Gastrocnemius medialis (tissue), 4 donors: ENCODE results near the gene MAS1.

ENCODE experiments used
- CTCF ChIP-seq, 5 experiments: fragments of 450-650 bp in 3 of 5; fragments of 200-600 bp in 2 of 5; sonication (generic) in 2 of 5; IDR thresholded peaks in 4 of 5; conservative IDR thresholded peaks in 1 of 5; 1 replicate in 4 of 5; 2 replicates in 1 of 5; pipeline ENCODE4 v1.5.1; 2016 to 2019; ENCODE audit warnings: antibody characterized with exemption in 5 of 5, mild to moderate bottlenecking in 3 of 5, moderate library complexity in 3 of 5
- POLR2A ChIP-seq, 2 donors: fragments of 450-650 bp; IDR thresholded peaks; one replicate each; pipeline ENCODE4 v1.6.1; 2017; ENCODE audit warnings: antibody characterized with exemption in 2 of 2, mild to moderate bottlenecking in 2 of 2, moderate library complexity in 2 of 2

GRCh38 chr6:159933077-159933476 is 42.3 kb downstream of the MAS1 start:
- TF ChIP-seq CTCF (IDR thresholded peaks at IDR 0.05 in 4 of 5, conservative IDR thresholded peaks at IDR 0.05 in 1 of 5) (no peak), POLR2A (IDR thresholded peaks at IDR 0.05) (no peak)
